Gastrocnemius medialis (tissue), 4 donors: ENCODE results near the gene ARHGEF10L.

Experiments
- POLR2A ChIP-seq, 2 donors: fragments of 450-650 bp; IDR thresholded peaks; one replicate each; pipeline ENCODE4 v1.6.1; 2017; ENCODE audit warnings: antibody characterized with exemption in 2 of 2, mild to moderate bottlenecking in 2 of 2, moderate library complexity in 2 of 2
- TF ChIP-seq, protein P1 (sequence below), 5 experiments: fragments of 450-650 bp in 3 of 5; fragments of 200-600 bp in 2 of 5; sonication (generic) in 2 of 5; IDR thresholded peaks in 4 of 5; conservative IDR thresholded peaks in 1 of 5; 1 replicate in 4 of 5; 2 replicates in 1 of 5; pipeline ENCODE4 v1.5.1; 2016 to 2019; ENCODE audit warnings: antibody characterized with exemption in 5 of 5, mild to moderate bottlenecking in 3 of 5, moderate library complexity in 3 of 5

GRCh38 chr1:17594026-17594425, 54.5 kb downstream of the ARHGEF10L start:
- TF ChIP-seq, protein P1, sequence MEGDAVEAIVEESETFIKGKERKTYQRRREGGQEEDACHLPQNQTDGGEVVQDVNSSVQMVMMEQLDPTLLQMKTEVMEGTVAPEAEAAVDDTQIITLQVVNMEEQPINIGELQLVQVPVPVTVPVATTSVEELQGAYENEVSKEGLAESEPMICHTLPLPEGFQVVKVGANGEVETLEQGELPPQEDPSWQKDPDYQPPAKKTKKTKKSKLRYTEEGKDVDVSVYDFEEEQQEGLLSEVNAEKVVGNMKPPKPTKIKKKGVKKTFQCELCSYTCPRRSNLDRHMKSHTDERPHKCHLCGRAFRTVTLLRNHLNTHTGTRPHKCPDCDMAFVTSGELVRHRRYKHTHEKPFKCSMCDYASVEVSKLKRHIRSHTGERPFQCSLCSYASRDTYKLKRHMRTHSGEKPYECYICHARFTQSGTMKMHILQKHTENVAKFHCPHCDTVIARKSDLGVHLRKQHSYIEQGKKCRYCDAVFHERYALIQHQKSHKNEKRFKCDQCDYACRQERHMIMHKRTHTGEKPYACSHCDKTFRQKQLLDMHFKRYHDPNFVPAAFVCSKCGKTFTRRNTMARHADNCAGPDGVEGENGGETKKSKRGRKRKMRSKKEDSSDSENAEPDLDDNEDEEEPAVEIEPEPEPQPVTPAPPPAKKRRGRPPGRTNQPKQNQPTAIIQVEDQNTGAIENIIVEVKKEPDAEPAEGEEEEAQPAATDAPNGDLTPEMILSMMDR (IDR thresholded peaks at IDR 0.05 in 4 of 5, conservative IDR thresholded peaks at IDR 0.05 in 1 of 5): no peak
- no peak for TF ChIP-seq POLR2A (IDR thresholded peaks at IDR 0.05)
